Measurements from ENCODE around the gene LSM12.

LSM12 gene

GRCh38 chr17:43984521-43984920, 82.0 kb downstream of the LSM12 start:
- ChIA-PET CTCF (interaction anchor here (0.5 to 4.2 kb wide), 5 partner anchors 9 to 223 kb away, joined by 3 to 27 read pairs (median 4); no protein-coding TSS in a partner anchor), POLR2A (no interaction called here)

More at GRCh38 chr17:43984521-43984920, 82.0 kb downstream of the LSM12 start:
- TF ChIP-seq ZNF529 (tag by site-specific recombination; IDR thresholded peaks at IDR 0.05; ENCODE audit: insufficient replicate concordance): no peak
- TF ChIP-seq ZNF335 (tag by site-specific recombination; conservative IDR thresholded peaks at IDR 0.05): peak; percentile 76
- Histone ChIP-seq H3K36me3 (ENCODE audit: control insufficient read depth in 2 of 2, insufficient read depth in 1 of 2, low read length in 2 of 2) (no peaks in the 10 kb centered on the region), H3K4me1 (ENCODE audit: control insufficient read depth, insufficient read depth, low read length) (no peaks in the 10 kb centered on the region; the same call in 1 of the 2 replicates), H3K9me3 (ENCODE audit: control insufficient read depth, insufficient read depth, low read depth, low read length) (no peaks in the 10 kb centered on the region), H3K4me3 (ENCODE audit: low read depth, low read length) (no peak overlapping the region), H3K27ac (ENCODE audit: extremely low read depth, low read depth, low read length) (no peak overlapping the region)

Data from HEK293 (cell line).